CD4-positive, CD25-positive, alpha-beta regulatory T cell (primary cell): Measurements from ENCODE around the gene PIN4. TPM values are rescaled to one million over a fixed set of nuclear protein-coding genes. Genes with fewer than 3 reads are reported as not detected.

Source experiments
- ATAC-seq, 2 donors: fragments of 150-1000 bp; cut with Tn5 transposase; one replicate each; pipeline ENCODE4 v1.10.0; 2021; ENCODE audit warnings: low read depth in 2 of 2, moderate number of reproducible peaks in 2 of 2, moderate library complexity in 1 of 2
- DNase-seq, 3 donors: peaks; one replicate each; pipeline versions ENCODE4 v3.0.0 to v3.0.0-alpha.2; 2012 to 2022; ENCODE audit warnings: mixed read lengths in 1 of 3
- H3K27ac ChIP-seq: one replicate; pipeline ENCODE4 v1.7.0; 2013; ENCODE audit warnings: mild to moderate bottlenecking, low read length; ENCODE audit not compliant: insufficient read depth, poor library complexity, severe bottlenecking
- H3K27me3 ChIP-seq: one replicate; pipeline ENCODE4 v1.7.0; 2013; ENCODE audit warnings: low read length; ENCODE audit not compliant: control insufficient read depth, insufficient read depth
- H3K36me3 ChIP-seq: one replicate; pipeline ENCODE4 v1.7.0; 2013; ENCODE audit warnings: mild to moderate bottlenecking, low read length, moderate library complexity; ENCODE audit not compliant: control insufficient read depth, insufficient read depth
- H3K4me1 ChIP-seq: 2 replicates; pipeline ENCODE4 v1.7.0; 2013; ENCODE audit warnings: mild to moderate bottlenecking, low read length; ENCODE audit not compliant: insufficient read depth, control insufficient read depth, poor library complexity, severe bottlenecking
- H3K4me3 ChIP-seq: one replicate; pipeline ENCODE4 v1.7.0; 2013; ENCODE audit warnings: low read depth, mild to moderate bottlenecking, low read length, moderate library complexity
- H3K9me3 ChIP-seq, 2 experiments: 1 replicate in 1 of 2; 2 replicates in 1 of 2; pipeline ENCODE4 v1.7.0; 2013; ENCODE audit warnings: low read length in 2 of 2, mild to moderate bottlenecking in 1 of 2, moderate library complexity in 1 of 2; ENCODE audit not compliant: control insufficient read depth in 2 of 2
- H3K27ac Mint-ChIP-seq, 3 donors: one replicate each; pipeline ENCODE4 v1.8.0; 2020 to 2022; ENCODE audit warnings: mild to moderate bottlenecking in 3 of 3, mixed read lengths in 3 of 3, moderate library complexity in 2 of 3
- H3K27me3 Mint-ChIP-seq: one replicate; pipeline ENCODE4 v1.8.0; 2022; ENCODE audit warnings: mild to moderate bottlenecking, mixed read lengths
- H3K36me3 Mint-ChIP-seq: one replicate; pipeline ENCODE4 v1.8.0; 2020; ENCODE audit warnings: mixed read lengths
- H3K4me1 Mint-ChIP-seq, 4 donors: one replicate each; pipeline ENCODE4 v1.8.0; 2020 to 2022; ENCODE audit warnings: mixed read lengths in 4 of 4, mild to moderate bottlenecking in 1 of 4
- H3K4me3 Mint-ChIP-seq, 4 donors: one replicate each; pipeline ENCODE4 v1.8.0; 2020 to 2022; ENCODE audit warnings: mild to moderate bottlenecking in 4 of 4, mixed read lengths in 4 of 4, moderate library complexity in 3 of 4
- H3K9me3 Mint-ChIP-seq, 7 donors: one replicate each; pipeline ENCODE4 v1.8.0; 2020 to 2022; ENCODE audit warnings: mixed read lengths in 7 of 7, mild to moderate bottlenecking in 3 of 7, moderate library complexity in 2 of 7
- polyA plus RNA-seq, 4 donors: library from polyadenylated mRNA; unstranded; fragments of 300-500 nt; fragmentation: Illumina TruSeq; gene quantifications; one replicate each; pipeline ENCODE4 v1.2.3, GENCODE V29; 2021
- total RNA-seq: library from RNA; stranded (reverse); gene quantifications from one replicate; pipeline ENCODE4 v1.2.3, GENCODE V29; 2022

Gene PIN4
- total and polyA plus RNA-seq, 5 donors from 2014 or later, result 2.6 to 36.5 (median 28.9) TPM

- DNase-seq, result no peak
- no peaks in the 10 kb centered on the region for H3K27me3 ChIP-seq
- Mint-ChIP-seq H3K27me3 (peaks cover 6% of the 10 kb centered on the region), H3K4me1 (peaks cover 6 to 26% (median 19%) of the 10 kb centered on the region in 4 donors), H3K4me3 (no peak overlapping the region), H3K9me3 (no peaks in the 10 kb centered on the region), H3K27ac (no peak overlapping the region), H3K36me3 (no peaks in the 10 kb centered on the region)
- no peaks in the 10 kb centered on the region for H3K36me3 ChIP-seq
- H3K27ac ChIP-seq, result no peak overlapping the region
- H3K9me3 ChIP-seq, result no peaks in the 10 kb centered on the region
- ATAC-seq, result no peak
- peaks cover 14% of the 10 kb centered on the region for H3K4me1 ChIP-seq
- no peak overlapping the region for H3K4me3 ChIP-seq
Measured at GRCh38 chrX:72142094-72142793, 39.3 kb upstream of the PIN4 start.

DNA sequence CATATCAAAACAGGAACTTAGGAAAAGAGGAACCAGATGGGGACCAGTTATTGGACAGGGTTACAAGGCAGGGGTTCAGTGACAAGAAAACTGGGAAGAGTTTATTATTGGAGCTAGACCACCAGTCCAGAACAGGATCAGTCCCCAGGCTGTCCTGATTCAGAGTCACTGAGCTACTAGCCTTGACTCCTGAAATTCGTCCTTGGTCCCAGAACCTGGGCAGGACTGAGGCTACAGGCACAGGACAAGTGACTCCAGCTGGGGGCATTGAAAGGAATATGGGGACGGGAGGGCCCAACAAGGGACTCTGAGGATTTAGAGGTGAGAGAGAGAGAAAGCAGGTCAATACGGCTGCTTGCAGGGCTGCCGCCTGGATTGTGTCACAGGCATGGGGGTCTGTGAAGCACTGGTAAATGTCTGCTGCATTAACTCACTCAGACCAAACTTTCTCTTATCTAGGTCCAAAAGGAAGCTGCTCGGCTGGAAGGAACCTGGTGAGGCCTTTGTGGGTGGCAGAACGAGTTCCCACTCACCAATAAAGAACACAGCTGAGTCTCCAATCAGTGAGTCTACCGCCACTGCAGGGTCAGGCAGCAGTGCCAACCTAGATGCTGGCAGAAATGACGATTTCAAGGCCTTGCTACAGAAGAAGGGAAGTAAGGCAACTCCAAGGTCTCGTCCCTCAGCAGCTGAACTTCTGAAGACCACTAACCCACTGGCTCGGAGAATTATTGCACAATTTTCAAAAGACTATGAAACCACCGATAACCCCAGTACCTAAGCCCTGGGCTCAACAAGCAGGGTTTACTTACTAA is 38.6 kb upstream of the PIN4 start:
- Mint-ChIP-seq H3K36me3 (no peaks in the 10 kb centered on the region), H3K27ac (peak overlapping the region in 1 of 3 donors; percentile 69), H3K4me1 (peaks cover 6 to 26% (median 19%) of the 10 kb centered on the region in 4 donors), H3K4me3 (no peak overlapping the region), H3K9me3 (no peaks in the 10 kb centered on the region), H3K27me3 (peaks cover 6% of the 10 kb centered on the region)
- no peak overlapping the region for H3K4me3 ChIP-seq
- ATAC-seq (no peak), DNase-seq (no peak)
- no peaks in the 10 kb centered on the region for H3K36me3 ChIP-seq
- no peak overlapping the region for H3K27ac ChIP-seq
- no peaks in the 10 kb centered on the region for H3K9me3 ChIP-seq
- H3K4me1 ChIP-seq, result peaks cover 14% of the 10 kb centered on the region
- no peaks in the 10 kb centered on the region for H3K27me3 ChIP-seq

DNA sequence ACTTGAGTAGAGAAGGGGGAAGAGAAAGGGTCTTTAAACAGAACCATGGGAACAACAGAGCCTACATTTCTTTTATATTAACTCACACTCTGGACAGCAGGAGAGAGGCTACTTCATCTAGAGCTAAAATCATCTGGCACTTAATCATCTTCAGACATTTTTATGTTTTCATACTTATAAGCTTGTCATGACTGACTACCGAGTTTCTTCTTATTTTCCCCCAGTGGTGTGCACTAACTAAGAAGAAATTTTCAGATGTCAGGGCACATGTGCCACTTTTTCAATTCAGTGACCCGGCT is 38.0 kb upstream of the PIN4 start:
- peaks cover 14% of the 10 kb centered on the region for H3K4me1 ChIP-seq
- DNase-seq, result no peak
- Mint-ChIP-seq H3K9me3 (no peaks in the 10 kb centered on the region), H3K4me3 (no peak overlapping the region), H3K27ac (peak overlapping the region in 1 of 3 donors; percentile 69), H3K4me1 (peaks cover 6 to 26% (median 19%) of the 10 kb centered on the region in 4 donors), H3K27me3 (peaks cover 6% of the 10 kb centered on the region), H3K36me3 (no peaks in the 10 kb centered on the region)
- H3K27ac ChIP-seq, result no peak overlapping the region
- H3K4me3 ChIP-seq, result no peak overlapping the region
- ATAC-seq, result no peak
- no peaks in the 10 kb centered on the region for H3K9me3 ChIP-seq
- no peaks in the 10 kb centered on the region for H3K27me3 ChIP-seq
- no peaks in the 10 kb centered on the region for H3K36me3 ChIP-seq

- Histone ChIP-seq H3K9me3 (no peaks in the 10 kb centered on the region), H3K27ac (no peak overlapping the region), H3K27me3 (no peaks in the 10 kb centered on the region), H3K4me1 (peaks cover 14% of the 10 kb centered on the region), H3K36me3 (no peaks in the 10 kb centered on the region), H3K4me3 (no peak overlapping the region)
- peaks cover 6 to 26% (median 19%) of the 10 kb centered on the region in 4 donors for H3K4me1 Mint-ChIP-seq
- H3K27ac Mint-ChIP-seq, result no peak overlapping the region
- no peaks in the 10 kb centered on the region for H3K36me3 Mint-ChIP-seq
- DNase-seq (no peak), ATAC-seq (no peak)
- H3K27me3 Mint-ChIP-seq, result peaks cover 6% of the 10 kb centered on the region
- H3K9me3 Mint-ChIP-seq, result no peaks in the 10 kb centered on the region
- no peak overlapping the region for H3K4me3 Mint-ChIP-seq
Measured at GRCh38 chrX:72145181-72145580, 36.4 kb upstream of the PIN4 start.

DNA sequence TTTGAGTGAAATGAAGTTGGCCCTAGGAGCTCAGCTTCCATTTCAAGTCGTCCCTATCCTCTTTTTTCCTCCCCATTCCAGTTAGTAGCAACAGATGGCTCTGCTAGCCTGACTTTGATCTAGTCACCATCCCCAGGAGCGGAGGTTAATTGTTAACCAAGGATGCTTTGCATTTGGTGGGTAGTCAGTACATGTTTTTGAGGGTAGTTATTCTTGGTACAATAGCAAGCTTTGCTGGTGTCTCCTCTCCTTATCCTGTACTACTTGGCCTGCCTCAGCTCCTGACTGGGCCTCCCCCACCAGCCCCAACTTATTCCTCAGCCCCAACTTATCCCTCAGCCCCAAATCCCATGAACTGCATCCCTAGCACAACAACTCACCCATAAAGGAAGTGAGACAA is 35.0 kb upstream of the PIN4 start:
- no peak for DNase-seq
- peaks cover 1 to 17% (median 13%) of the 10 kb centered on the region in 4 donors for H3K4me1 Mint-ChIP-seq
- no peak overlapping the region for H3K27ac ChIP-seq
- no peak for ATAC-seq
- peak overlapping the region in 1 of 4 donors; percentile 5 for H3K4me3 Mint-ChIP-seq
- H3K27ac Mint-ChIP-seq, result no peak overlapping the region
- H3K36me3 ChIP-seq, result no peaks in the 10 kb centered on the region
- no peak overlapping the region for H3K4me3 ChIP-seq
- H3K4me1 ChIP-seq, result peaks cover 5% of the 10 kb centered on the region
- H3K36me3 Mint-ChIP-seq, result no peaks in the 10 kb centered on the region
- H3K27me3 ChIP-seq, result no peaks in the 10 kb centered on the region
- peaks cover 6% of the 10 kb centered on the region for H3K27me3 Mint-ChIP-seq
- no peaks in the 10 kb centered on the region for H3K9me3 Mint-ChIP-seq
- H3K9me3 ChIP-seq, result no peaks in the 10 kb centered on the region

DNA sequence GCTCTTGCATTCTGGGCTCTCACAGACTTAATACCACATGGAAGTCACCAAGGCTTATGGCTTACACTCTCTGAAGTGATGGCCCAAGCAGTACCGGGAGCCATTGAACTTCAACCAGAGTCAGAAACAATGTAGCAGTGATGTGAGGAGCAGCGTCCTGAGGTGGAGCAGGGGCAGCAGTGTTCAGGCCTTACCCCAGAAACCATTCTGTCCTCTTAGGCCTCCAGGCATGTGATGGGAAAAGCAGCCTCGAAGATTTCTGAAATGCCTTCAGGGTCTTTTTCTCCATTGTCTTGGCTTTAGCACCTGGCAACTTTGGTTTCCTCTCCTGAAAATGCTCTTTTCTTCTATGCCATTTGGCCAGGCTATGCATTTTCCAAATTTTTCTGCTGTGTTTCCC is 22.8 kb upstream of the PIN4 start:
- Histone ChIP-seq H3K27me3 (no peaks in the 10 kb centered on the region), H3K36me3 (no peaks in the 10 kb centered on the region), H3K9me3 (no peaks in the 10 kb centered on the region), H3K4me1 (no peaks in the 10 kb centered on the region), H3K27ac (no peak overlapping the region), H3K4me3 (no peak overlapping the region)
- Mint-ChIP-seq H3K4me1 (no peaks in the 10 kb centered on the region), H3K27ac (no peak overlapping the region), H3K4me3 (no peak overlapping the region), H3K27me3 (peaks cover 7% of the 10 kb centered on the region), H3K36me3 (peaks cover 5% of the 10 kb centered on the region), H3K9me3 (no peaks in the 10 kb centered on the region)
- DNase-seq, result no peak
- no peak for ATAC-seq

DNA sequence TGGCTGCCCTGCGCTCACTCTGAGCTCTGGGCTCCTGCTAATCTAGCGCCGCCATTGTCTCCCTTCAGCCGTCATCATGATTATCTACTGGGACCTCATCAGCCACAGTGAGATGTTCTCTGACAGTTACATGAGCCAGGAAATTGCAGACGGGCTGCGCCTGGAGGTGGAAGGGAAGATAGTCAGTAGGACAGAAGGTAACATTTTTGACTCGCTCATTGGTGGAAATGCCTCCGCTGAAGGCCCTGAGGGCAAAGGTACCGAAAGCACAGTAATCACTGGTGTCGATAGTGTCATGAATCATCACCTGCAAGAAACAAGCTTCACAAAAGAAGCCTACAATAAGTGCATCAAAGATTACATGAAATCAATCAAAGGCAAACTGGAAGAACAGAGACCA is 21.8 kb upstream of the PIN4 start:
- no peak overlapping the region for H3K27ac ChIP-seq
- H3K27me3 ChIP-seq, result no peaks in the 10 kb centered on the region
- no peaks in the 10 kb centered on the region for H3K36me3 ChIP-seq
- Mint-ChIP-seq H3K9me3 (no peaks in the 10 kb centered on the region), H3K36me3 (peaks cover 5% of the 10 kb centered on the region), H3K27me3 (peaks cover 7% of the 10 kb centered on the region), H3K27ac (no peak overlapping the region), H3K4me1 (no peaks in the 10 kb centered on the region), H3K4me3 (no peak overlapping the region)
- no peaks in the 10 kb centered on the region for H3K4me1 ChIP-seq
- ATAC-seq, result no peak
- DNase-seq, result no peak
- no peak overlapping the region for H3K4me3 ChIP-seq
- H3K9me3 ChIP-seq, result no peaks in the 10 kb centered on the region

- no peak for DNase-seq
- H3K27me3 ChIP-seq, result no peaks in the 10 kb centered on the region
Measured at GRCh38 chrX:72165551-72165950, 16.0 kb upstream of the PIN4 start.

More at GRCh38 chrX:72165551-72165950, 16.0 kb upstream of the PIN4 start:
- H3K9me3 ChIP-seq, result no peaks in the 10 kb centered on the region
- no peaks in the 10 kb centered on the region for H3K4me1 ChIP-seq
- H3K27ac ChIP-seq, result no peak overlapping the region
- no peaks in the 10 kb centered on the region for H3K36me3 ChIP-seq
- no peak overlapping the region for H3K27ac Mint-ChIP-seq
- peaks cover 4% of the 10 kb centered on the region for H3K27me3 Mint-ChIP-seq
- no peak for ATAC-seq
- no peaks in the 10 kb centered on the region for H3K9me3 Mint-ChIP-seq
- no peak overlapping the region for H3K4me3 Mint-ChIP-seq
- H3K4me3 ChIP-seq, result no peak overlapping the region
- no peaks in the 10 kb centered on the region for H3K36me3 Mint-ChIP-seq
- H3K4me1 Mint-ChIP-seq, result peaks cover 0 to 8% (median 5%) of the 10 kb centered on the region in 4 donors
